HG02759 (cell line): ENCODE results near the gene CDC40.
A peak's percentile ranks its signal among the peaks of the same experiment; 100 is the strongest.
"Not testable (repeated sequence)": the region's sequence is repeated elsewhere in the genome, so short reads cannot be mapped to it uniquely, and the experiment has no call there.

Experiments
- ATAC-seq: cut with Tn5 transposase; IDR thresholded peaks from one replicate; pipeline ENCODE4 v1.9.1; 2021; ENCODE audit warnings: mild to moderate bottlenecking, moderate library complexity; ENCODE audit not compliant: unreplicated experiment

The CDC40 gene

DNA sequence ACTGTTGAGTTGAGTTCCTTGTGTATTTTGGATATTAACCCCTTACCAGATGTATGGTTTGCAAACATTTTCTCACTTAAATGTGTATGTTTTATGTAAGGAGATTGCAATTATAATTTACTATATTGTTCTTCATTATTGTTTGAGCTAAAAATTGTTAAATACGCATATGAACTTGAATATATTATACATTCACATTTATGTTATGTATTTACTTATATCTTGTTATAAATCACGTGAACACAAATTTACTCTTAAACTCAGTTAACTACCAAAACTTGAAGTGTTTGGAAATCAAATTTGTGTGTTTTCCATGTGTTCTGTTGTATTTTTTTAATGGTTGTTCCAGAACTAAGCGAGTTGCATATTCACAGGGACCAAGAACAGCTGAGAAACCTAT, 18.3 kb downstream of the CDC40 start:
- ATAC-seq, result no peak

DNA sequence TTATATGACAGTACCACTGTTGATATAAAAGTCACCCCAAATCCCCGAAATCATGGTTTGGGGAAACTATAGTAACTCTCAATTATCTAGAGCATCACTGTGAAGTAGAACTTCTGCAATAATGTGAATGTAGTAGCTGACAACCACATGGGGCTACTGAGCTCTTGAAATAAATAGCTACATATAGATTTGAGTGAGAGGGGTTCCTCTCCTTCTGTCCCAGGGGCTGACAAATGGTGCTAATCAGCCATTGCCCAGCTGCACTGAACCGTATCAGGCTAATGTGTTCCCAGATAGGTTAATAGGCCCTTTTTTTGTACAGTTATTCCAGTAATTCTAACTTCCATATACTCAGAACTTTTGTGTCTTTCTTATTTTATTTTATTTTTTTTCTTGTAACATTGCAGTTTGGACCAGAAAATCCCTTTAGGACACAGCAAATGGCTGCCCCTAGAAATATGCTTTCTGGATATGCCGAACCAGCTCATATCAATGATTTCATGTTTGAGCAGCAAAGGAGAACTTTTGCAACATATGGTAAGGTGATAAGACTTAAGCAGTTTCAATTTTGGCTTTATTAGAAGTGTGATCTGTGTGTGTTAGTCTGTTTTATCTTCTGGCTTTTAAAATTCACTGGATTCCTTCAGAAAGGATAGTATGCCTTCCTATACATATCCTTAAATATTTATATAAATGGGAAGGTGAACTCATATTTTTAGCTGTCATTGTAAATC, 21.1 kb downstream of the CDC40 start:
- ATAC-seq, result no peak

DNA sequence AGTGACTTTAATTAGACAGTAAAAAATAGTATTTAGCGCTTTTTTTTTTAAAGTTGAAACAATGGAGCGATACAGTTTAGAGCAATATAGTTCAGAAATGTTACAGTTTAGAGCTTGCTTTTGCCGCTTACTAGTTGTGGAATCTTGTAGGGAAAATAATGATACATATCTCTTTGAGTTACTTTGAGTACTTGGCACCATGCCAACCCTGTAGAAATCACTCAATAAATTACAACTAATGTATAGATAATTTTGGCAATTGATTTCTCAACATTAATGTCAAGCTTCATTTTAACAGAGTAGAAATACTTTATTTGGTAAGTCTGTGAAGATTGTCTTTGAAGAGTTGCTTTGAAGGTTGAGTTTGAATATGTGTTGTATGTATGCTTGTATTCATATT, 27.4 kb downstream of the CDC40 start:
- no peak for ATAC-seq

- ATAC-seq, result no peak
These were observed 31.5 kb downstream of the CDC40 start for GRCh38 chr6:110211753-110212152.

- ATAC-seq, result no peak
These were observed 34.1 kb downstream of the CDC40 start for GRCh38 chr6:110214338-110214737.

DNA sequence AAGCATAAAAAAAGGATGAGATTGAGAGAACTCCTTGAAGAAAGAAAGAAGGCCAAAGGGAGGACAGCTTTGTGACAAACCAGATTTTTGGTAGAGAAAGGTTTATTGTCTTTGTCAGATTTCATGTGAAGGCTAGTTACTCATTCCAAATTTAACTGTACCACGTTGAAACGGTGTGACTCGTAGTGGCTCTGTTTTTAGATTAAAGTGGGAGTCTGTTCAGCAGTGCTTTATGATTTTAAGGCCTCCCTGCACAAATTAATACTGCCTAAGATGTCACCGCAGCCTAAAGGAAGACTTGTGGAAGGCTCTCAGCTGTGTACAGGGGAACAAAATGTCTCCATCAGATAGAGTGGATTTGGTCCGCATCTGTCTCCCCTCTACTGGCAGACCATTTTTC, 35.9 kb downstream of the CDC40 start:
- no peak for ATAC-seq

- no peak for ATAC-seq
These were observed 37.0 kb downstream of the CDC40 start for GRCh38 chr6:110217266-110217665.

GRCh38 chr6:110221738-110222137, 41.5 kb downstream of the CDC40 start:
- no peak for ATAC-seq

DNA sequence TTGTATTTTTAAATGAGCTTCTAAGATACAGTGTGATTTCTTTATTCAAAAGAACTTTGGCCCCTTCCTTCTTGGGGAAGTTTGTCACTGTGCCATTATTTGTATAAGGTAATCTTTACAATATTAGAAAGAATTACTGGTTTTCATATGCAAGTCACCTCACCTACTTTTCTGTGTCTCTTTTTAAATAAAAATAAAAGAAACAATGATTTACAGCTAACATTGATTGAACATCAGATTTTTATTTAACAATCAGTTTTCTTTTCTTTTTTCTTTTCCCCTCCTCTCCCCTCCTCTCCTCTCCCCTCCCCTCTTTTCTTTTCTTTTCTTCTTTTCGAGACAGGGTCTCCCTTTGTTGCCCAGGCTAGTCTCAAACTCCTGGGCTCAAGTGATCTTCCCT, 46.0 kb downstream of the CDC40 start:
- no peak for ATAC-seq

DNA sequence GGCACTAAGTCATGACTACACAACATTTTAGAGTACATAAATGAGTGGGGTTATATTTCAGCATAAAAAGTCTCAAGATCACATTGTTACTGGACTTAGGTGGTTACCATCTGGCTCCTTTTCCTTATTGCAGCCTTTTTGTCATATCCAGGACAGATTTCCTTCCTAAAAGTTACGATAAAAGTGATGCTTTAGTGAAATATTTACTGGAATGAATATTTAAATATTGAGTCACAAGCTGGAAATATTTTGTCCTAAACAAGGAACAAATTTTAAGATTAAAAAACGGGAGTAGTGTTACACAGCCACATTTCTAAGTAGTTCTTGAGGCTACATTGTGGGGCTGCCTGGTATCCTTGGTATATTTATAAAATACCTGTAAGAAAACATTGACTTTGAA, 52.2 kb downstream of the CDC40 start:
- no peak for ATAC-seq

GRCh38 chr6:110233770-110234374, 53.6 kb downstream of the CDC40 start:
- peak; percentile 92 for ATAC-seq

GRCh38 chr6:110236007-110236406, 55.8 kb downstream of the CDC40 start:
- ATAC-seq, result not testable (repeated sequence)

DNA sequence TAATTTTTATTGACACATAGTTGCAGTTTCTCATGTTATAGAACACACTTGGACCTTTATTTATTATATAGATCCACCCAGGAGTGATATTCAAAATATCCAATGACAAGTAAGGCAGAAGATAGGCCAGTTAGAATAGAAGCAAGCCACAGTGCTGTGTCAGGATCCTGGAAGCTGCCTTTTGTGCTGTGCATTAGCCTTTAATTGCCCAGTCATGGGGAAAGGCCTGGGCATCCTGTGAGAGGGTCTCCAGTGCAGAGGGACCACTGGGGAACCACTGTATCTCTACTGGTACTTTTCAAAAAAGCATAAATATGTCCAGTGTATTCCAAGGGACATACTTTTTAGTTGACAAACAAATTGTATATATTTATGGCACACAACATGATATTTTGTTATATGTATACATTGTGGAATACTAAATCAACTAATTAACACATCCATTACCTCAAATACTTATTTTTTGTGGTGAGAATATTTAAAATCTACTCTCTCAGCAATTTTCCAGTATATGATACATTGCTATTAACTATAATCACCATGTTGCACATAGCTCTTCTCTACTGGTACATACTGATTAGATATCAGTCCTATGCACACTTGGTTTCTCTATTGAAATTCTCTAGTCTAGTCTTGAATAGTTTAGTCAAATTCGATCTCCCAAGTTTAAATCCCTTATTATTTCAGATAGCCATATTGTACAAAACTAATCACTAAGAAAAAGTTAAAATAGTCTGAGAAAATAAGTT, 59.5 kb downstream of the CDC40 start:
- ATAC-seq, result no peak

- ATAC-seq, result not testable (repeated sequence)
These were observed 64.4 kb downstream of the CDC40 start for GRCh38 chr6:110244621-110245020.

- no peak for ATAC-seq
These were observed 66.2 kb downstream of the CDC40 start for GRCh38 chr6:110246378-110246777.

DNA sequence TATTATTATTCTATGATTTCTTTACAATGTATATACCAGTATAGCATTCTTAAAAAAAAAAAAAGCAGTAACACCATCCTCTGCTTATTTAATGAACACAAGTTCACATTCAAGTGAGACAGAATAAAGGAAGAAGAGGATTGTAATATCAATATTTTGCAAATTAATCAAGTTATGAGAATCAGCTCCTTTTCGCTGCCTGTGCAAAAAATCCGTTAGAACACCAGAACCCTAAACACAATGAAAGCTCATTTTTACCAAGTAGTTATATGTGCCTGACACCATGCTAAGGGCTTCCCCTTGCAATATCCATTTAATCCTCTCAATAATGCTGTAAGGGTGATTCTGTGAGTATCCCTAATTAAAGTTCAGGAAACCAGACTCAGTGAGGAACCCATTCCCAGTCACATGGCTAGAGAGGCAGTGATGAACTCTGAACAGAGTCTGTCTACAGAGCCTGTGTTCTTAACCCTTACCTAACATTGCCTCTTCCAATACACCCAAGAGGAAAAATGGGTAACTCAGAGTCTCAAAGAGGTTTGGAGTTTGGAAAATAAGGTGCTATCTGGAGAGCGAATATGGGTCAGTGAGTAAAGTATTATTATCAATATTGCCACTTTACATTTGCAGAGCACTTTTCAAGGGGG, 66.8 kb downstream of the CDC40 start:
- ATAC-seq, result no peak

- ATAC-seq, result no peak
These were observed 69.8 kb downstream of the CDC40 start for GRCh38 chr6:110250058-110250457.

GRCh38 chr6:110250838-110251237, 70.6 kb downstream of the CDC40 start:
- ATAC-seq, result no peak

DNA sequence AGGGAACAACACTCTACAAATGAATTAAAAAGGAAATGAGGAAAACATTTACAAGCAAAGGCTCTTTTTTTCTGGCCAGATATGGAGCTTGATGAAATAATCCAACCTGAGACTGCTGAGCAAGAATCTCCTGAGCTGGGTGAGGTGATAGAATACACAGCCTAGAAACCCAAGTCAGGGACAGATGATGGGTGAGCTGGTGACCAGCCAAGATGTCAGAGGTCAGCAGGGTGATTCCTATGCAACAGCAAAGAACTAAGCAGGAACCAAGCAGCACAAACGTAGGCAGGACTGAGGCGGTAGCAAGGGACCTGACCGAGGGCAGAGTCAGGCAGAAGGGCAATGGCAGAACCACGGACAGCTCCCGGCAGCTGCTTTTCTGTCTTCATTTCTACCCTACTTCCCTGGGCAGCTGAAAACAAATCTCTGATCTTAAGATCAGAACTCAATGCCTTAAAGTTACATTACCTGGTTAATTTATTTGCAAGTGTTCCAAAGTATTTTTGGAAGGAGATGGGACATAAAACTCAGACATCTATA, 75.1 kb downstream of the CDC40 start:
- no peak for ATAC-seq

- no peak for ATAC-seq
These were observed 76.1 kb downstream of the CDC40 start for GRCh38 chr6:110256366-110256765.

DNA sequence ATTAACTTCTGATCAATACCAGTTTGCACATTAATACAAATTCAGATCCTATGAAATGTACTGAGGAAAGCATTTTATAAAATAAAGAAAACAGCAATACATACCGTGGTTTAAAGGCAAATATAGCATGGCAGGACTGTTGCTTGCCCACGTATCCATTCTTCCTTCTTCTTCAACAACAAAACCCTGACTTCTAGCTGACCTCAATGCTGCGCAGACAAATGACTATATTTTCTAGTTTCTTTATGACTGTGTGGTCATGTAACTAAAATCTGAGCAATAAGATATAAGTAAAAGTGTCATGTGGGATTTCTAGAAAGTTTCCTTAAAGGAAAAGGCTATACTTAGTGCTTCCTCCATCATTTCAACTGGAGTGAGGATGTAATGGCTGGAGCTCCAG, 85.0 kb downstream of the CDC40 start:
- no peak for ATAC-seq
